HUES6 (cell line): ENCODE data around the gene CAPS.

ENCODE experiments used
- H3K27ac ChIP-seq: 2 replicates; pipeline ENCODE4 v1.7.0; 2013; ENCODE audit warnings: low read depth, mild to moderate bottlenecking, low read length, inconsistent platforms
- H3K27me3 ChIP-seq: 2 replicates; pipeline ENCODE4 v1.6.1; 2013; ENCODE audit warnings: low read length; ENCODE audit not compliant: control insufficient read depth, insufficient read depth
- H3K36me3 ChIP-seq: 2 replicates; pipeline ENCODE4 v1.6.1; 2013; ENCODE audit warnings: low read length; ENCODE audit not compliant: control insufficient read depth, insufficient read depth
- H3K4me1 ChIP-seq: 2 replicates; pipeline ENCODE4 v1.6.1; 2013; ENCODE audit warnings: low read length; ENCODE audit not compliant: control insufficient read depth, insufficient read depth
- H3K4me3 ChIP-seq: 2 replicates; pipeline ENCODE4 v1.5.1; 2013; ENCODE audit warnings: low read depth, low read length
- H3K9ac ChIP-seq: one replicate; pipeline ENCODE4 v1.6.1; 2013; ENCODE audit warnings: mild to moderate bottlenecking, low read length
- H3K9me3 ChIP-seq: 2 replicates; pipeline ENCODE4 v1.6.1; 2013; ENCODE audit warnings: low read depth, low read length; ENCODE audit not compliant: control insufficient read depth, insufficient read depth

The CAPS gene

DNA sequence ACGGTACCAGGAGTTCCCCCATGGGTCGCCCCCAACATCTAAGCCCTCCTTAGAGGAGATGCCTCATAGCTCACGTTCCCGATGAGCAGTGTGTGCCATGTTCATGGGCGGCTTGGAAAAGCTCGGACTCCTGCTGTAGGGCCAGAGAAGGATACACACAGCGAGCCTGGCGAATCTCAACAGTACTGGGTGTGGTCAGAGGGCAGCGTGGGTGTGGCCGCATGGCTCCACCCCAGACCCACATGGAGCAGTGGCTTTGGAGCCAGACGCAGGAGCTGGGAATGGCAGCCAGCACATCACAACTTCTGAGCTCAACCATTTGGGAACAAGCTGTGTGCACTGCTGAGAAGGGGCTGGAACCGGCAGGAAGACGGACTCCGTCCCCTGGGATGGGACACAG, 15.6 kb downstream of the CAPS start:
- no peaks in the 10 kb centered on the region for H3K27me3 ChIP-seq
- H3K4me1 ChIP-seq = no peaks in the 10 kb centered on the region
- H3K4me3 ChIP-seq = no peak overlapping the region
- H3K9ac ChIP-seq = no peak overlapping the region
- H3K9me3 ChIP-seq = no peaks in the 10 kb centered on the region
- H3K36me3 ChIP-seq = peaks cover 92% of the 10 kb centered on the region
- no peak overlapping the region for H3K27ac ChIP-seq

DNA sequence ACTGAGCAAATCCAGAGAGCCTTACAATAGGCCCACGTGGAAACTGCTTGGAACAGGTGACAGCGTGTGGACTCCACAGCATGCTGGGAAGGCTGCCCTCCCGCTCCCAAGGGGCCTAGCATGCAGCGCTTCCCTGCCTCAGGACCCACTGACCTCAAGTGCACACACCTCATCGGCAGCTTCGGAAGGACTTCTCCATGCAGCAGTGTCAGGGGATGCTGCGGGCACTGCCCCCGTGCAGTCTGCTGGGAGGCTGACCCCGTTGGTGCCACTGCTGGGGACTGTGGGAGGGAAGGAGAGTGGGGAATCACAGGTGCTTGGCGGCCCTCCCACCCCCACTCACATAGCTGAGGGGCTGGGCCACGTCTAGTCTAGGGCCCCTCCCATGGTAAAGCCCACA, 17.2 kb downstream of the CAPS start:
- Histone ChIP-seq H3K4me3 (no peak overlapping the region), H3K36me3 (peaks cover 89% of the 10 kb centered on the region), H3K9me3 (no peaks in the 10 kb centered on the region), H3K27ac (no peak overlapping the region), H3K9ac (no peak overlapping the region), H3K27me3 (no peaks in the 10 kb centered on the region), H3K4me1 (no peaks in the 10 kb centered on the region)

DNA sequence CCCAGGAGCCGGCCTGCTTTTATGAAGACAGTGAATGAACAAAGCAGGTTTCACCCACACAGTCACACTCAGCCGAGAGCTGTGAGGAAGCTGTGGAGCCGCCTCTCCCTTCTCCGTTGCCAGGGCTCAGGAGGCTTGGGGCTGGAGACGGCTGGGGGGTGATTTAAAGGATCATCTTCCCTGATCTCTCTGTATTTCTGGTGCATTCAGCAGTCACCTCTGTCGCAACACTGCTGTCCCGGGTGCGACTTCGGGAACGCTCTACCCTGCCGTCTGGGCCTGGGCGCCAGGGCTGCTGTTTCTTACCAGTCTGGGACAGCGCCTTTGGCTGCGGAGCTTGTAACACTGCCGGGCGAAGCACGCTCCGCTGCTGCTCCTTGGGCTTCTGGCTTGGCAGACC, 18.1 kb downstream of the CAPS start:
- Histone ChIP-seq H3K9ac (no peak overlapping the region), H3K4me1 (no peaks in the 10 kb centered on the region), H3K27me3 (no peaks in the 10 kb centered on the region), H3K4me3 (no peak overlapping the region), H3K36me3 (peaks cover 87% of the 10 kb centered on the region), H3K27ac (no peak overlapping the region), H3K9me3 (no peaks in the 10 kb centered on the region)

DNA sequence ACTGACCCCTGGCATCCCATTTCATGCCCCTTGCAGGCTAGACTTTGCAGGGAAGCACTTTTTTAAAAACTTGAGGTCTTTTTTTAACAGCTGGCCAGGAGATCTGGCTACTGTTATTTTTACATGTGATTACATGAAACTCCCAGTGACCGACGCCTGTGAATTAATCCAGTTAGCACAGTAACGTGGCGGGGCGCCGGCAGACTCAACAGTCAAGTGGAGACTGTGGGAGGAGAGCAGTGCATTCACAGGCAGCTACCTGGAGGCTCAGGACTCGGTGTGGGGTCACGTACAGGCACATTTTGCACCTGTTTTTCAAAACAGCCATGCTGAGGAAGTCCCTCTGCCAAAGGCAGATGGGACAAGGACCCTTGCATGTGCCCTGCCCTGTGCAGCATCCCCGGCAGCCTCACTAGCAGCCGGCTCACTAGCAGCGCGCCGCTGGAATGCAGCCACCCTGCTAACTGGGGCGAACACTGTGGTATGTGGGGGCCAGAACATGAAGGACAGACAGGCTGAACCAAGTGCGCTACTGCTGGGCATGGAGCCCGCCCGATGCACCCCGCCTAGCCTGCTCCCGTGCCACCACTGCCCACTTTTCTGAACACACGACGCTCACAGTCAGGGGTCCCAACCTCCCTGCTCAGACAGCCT, 18.7 kb downstream of the CAPS start:
- H3K27me3 ChIP-seq = no peaks in the 10 kb centered on the region
- H3K9me3 ChIP-seq = no peaks in the 10 kb centered on the region
- H3K4me3 ChIP-seq = no peak overlapping the region
- no peak overlapping the region for H3K9ac ChIP-seq
- H3K4me1 ChIP-seq = no peaks in the 10 kb centered on the region
- H3K27ac ChIP-seq = no peak overlapping the region
- H3K36me3 ChIP-seq = peaks cover 87% of the 10 kb centered on the region

DNA sequence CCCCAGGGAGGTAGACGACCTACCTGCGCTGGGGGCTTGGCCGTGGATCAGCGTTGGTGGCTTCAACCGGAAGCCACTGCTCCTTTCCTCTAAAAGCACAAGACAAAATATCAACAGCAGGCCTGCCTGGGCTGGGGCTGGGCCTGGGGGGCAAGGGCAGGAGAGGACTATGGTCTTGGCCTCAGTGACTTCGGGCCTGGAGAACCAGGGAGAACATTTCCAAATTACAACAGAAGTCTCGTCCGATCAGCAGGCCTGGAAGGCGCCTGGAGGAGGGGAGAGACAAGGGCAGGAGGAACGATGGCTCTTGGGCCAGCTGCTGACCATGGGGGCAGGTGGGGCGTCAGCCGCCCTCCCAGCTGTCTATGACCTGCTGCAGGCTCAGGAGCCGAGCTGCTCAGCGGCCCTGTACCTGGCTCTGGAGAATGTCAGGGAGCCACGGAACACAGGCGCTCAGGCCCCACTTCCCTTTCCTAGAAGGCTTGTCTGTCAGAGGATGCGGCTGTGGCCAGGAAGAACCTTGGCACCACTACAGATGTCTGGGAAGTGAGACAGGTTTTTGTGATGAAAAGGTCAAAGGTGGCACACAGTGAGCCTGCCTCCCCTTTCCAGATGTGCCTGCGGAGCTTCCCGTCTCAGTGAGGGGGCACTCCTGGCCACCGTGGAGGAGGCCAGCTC, 19.5 kb downstream of the CAPS start:
- H3K9me3 ChIP-seq = no peaks in the 10 kb centered on the region
- peaks cover 83% of the 10 kb centered on the region for H3K36me3 ChIP-seq
- no peak overlapping the region for H3K4me3 ChIP-seq
- H3K27me3 ChIP-seq = no peaks in the 10 kb centered on the region
- H3K9ac ChIP-seq = no peak overlapping the region
- no peaks in the 10 kb centered on the region for H3K4me1 ChIP-seq
- H3K27ac ChIP-seq = no peak overlapping the region

DNA sequence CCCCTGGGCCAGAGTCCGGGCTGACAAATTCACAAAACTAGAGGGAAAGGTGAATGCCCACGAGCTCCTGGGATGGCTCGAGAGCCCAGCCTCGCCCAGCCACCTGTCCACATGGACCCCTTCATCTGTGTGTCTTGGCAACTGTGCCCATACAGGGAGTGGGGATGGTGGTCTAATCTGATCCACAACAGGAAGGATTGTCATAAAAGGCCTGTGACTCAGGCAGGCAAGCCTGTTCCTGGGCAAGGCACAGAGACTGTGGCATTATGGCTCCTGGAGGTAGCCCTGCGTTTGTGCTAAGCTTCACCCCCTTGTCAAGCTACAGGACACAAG, 20.0 kb downstream of the CAPS start:
- H3K36me3 ChIP-seq = peaks cover 80% of the 10 kb centered on the region
- no peak overlapping the region for H3K4me3 ChIP-seq
- H3K27me3 ChIP-seq = no peaks in the 10 kb centered on the region
- no peak overlapping the region for H3K9ac ChIP-seq
- H3K9me3 ChIP-seq = no peaks in the 10 kb centered on the region
- no peak overlapping the region for H3K27ac ChIP-seq
- no peaks in the 10 kb centered on the region for H3K4me1 ChIP-seq

DNA sequence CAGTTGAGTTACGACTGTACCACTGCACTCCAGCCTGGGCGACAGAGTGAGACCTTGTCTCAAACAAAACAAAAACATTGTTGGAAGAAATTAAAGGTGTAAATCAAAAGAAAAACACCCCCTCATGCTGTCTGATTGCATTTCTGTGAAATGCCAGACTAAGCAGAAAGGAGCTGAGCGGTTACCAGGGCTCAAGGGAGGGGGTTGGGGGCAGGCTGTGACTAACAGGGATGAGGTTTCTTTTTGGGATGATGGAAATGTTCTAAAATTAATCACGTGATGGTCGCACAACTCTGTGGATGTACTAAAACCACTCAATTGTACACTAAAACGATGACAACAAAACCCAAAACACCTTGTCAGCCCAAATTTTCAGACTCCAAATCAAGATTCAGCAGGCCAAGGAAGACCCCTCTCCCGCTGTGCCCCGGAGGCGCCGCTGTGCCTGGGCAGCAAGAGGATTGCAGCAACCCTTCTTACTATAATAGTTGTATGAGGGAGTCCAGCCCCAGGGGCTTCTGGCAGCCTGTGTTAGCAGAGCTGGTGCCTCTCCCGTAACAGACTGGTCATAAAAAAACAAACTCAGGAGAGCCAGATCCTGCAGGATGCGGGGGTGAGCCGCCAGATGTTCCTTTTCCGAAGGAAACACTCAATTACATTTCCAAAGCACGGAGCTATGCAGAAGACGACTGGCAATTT, 20.9 kb downstream of the CAPS start:
- Histone ChIP-seq H3K27ac (no peak overlapping the region), H3K4me3 (no peak overlapping the region), H3K27me3 (no peaks in the 10 kb centered on the region), H3K4me1 (no peaks in the 10 kb centered on the region), H3K9ac (no peak overlapping the region), H3K36me3 (peaks cover 80% of the 10 kb centered on the region), H3K9me3 (no peaks in the 10 kb centered on the region)

DNA sequence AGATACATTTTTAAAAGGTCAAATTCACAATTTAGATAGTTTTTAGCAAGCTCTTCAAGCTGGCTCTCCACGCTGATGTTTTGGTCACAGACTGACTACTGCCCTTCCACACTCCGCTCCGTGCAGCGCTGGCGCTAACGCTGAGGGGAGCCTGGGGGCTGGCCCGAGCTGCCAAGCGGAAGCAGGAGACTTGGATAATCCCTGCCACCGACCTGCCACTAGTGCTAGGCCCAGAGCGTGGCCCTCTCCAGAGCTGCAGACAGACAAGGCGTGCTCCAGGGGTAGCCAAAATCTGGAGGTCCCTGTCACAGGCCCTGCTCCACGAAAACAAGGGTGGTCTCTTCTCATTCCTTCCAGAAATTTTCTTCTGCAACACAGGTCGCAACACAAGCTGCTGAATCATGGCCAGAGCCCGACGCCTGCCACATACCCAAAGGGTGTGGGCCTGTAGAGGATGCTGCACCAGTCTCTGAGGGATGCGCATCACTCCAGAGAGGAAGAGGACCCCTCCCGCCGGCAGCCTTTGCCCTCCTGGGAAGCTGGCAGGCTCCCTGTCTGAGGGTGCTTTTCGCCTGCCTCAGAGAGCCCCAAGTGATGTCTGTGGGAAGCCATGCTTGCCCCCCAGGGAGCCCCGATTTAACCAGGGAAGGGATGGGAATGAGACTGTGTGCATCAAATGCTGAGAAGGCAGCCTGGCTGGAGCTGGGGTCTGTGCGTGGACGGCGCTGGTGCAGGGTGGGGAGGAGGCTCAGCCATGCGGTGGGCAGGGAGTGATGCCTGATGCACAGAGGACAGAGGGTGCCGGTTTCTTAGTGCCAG, 21.6 kb downstream of the CAPS start:
- Histone ChIP-seq H3K4me3 (no peak overlapping the region), H3K36me3 (peaks cover 80% of the 10 kb centered on the region), H3K27ac (no peak overlapping the region), H3K9me3 (no peaks in the 10 kb centered on the region), H3K9ac (no peak overlapping the region), H3K27me3 (no peaks in the 10 kb centered on the region), H3K4me1 (no peaks in the 10 kb centered on the region)

DNA sequence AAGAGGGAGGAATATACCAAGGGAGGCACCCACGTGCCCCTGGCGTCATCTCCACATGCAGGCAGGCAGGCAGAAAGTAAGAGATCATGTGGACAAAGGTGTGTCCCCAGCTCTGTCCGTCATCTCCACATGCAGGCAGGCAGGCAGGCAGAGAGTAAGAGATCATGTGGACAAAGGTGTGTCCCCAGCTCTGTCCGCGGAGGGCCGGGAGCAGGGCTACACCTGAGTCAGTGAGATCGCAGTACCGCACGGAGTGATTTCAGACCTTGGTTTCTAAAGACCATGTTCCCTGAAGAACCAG, 22.2 kb downstream of the CAPS start:
- H3K9me3 ChIP-seq = no peaks in the 10 kb centered on the region
- no peaks in the 10 kb centered on the region for H3K4me1 ChIP-seq
- no peak overlapping the region for H3K4me3 ChIP-seq
- no peaks in the 10 kb centered on the region for H3K27me3 ChIP-seq
- peaks cover 80% of the 10 kb centered on the region for H3K36me3 ChIP-seq
- no peak overlapping the region for H3K9ac ChIP-seq
- H3K27ac ChIP-seq = no peak overlapping the region

DNA sequence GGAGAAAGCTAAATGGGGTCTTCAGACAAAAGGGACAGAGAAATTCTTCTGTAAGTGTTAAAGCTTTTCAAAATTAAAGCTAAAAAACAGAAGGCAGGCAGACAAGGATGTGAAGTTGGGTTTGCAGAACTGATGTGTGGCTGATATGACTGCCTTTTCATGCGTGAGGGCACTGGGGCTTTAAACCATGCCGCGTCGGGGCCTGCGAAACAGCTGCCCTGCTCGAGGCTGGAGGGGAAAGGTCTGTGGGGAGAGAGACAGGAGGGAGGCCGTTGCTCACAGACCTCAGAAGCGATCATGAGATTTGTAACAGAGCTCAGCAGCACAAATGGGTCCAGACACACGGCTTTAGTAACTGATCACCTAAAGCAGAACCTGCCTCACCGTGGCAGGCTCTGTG, 23.5 kb downstream of the CAPS start:
- Histone ChIP-seq H3K36me3 (peaks cover 77% of the 10 kb centered on the region), H3K27me3 (no peaks in the 10 kb centered on the region), H3K9ac (no peak overlapping the region), H3K9me3 (no peaks in the 10 kb centered on the region), H3K4me3 (no peak overlapping the region), H3K27ac (no peak overlapping the region), H3K4me1 (no peaks in the 10 kb centered on the region; the same call in 1 of the 2 replicates)
